ENCODE measurements around the gene LAMA4. TPM values are rescaled to one million over a fixed set of nuclear protein-coding genes. Genes with fewer than 3 reads are reported as not detected.

LAMA4 gene
- total RNA-seq, 1 experiment from 2014 or later, result 58.3 TPM

- POLR2A ChIA-PET (ENCODE audit: unreplicated experiment), result no interaction called here
- H3K36me3 ChIP-seq (ENCODE audit: low read depth), result peaks cover 86% of the 10 kb centered on the region
- H3F3A ChIP-seq (ENCODE audit: insufficient read depth, low read depth), result peaks cover 48% of the 10 kb centered on the region
- H3K27me3 ChIP-seq (ENCODE audit: insufficient read depth, low read depth), result no peaks in the 10 kb centered on the region
- no peak for DNase-seq
- H4K20me1 ChIP-seq (ENCODE audit: insufficient read depth), result no peaks in the 10 kb centered on the region
- no TSS peak for BruUV-seq (replicated peaks)
- peaks cover 91% of the 10 kb centered on the region for H3K4me1 ChIP-seq (replicated peaks; ENCODE audit: insufficient read depth)
- H3K9me3 ChIP-seq (ENCODE audit: insufficient read depth, low read depth), result peaks cover 14% of the 10 kb centered on the region
- H3K4me3 ChIP-seq, result no peak overlapping the region
- intact Hi-C loops (cut with micrococcal nuclease; ENCODE audit: unreplicated experiment), result no loop called here
- H3K27ac ChIP-seq, result peak overlapping the region; percentile 31; the same call in 1 of the 2 replicates
- H2AFZ ChIP-seq, result no peak overlapping the region
- no peaks in the 10 kb centered on the region for H3K9me2 ChIP-seq (ENCODE audit: insufficient read depth)
- H3K79me2 ChIP-seq (ENCODE audit: low read depth), result peaks cover 100% of the 10 kb centered on the region
- TF ChIP-seq EZH2 (IDR thresholded peaks at IDR 0.05; ENCODE audit: low read depth) (no peak), CTCF (conservative IDR thresholded peaks at IDR 0.05) (no peak)
- CTCF ChIA-PET, result no interaction called here
- peak overlapping the region; percentile 33 for H3K4me2 ChIP-seq
Observed at GRCh38 chr6:112247275-112247674, 7.1 kb downstream of the LAMA4 start.

GRCh38 chr6:112245511-112246203 is 8.7 kb downstream of the LAMA4 start:
- intact Hi-C loops (cut with micrococcal nuclease; ENCODE audit: unreplicated experiment), result no loop called here
- no TSS peak for BruUV-seq (replicated peaks)
- ChIA-PET CTCF (no interaction called here), POLR2A (ENCODE audit: unreplicated experiment) (no interaction called here)
- Histone ChIP-seq H3K4me3 (no peak overlapping the region), H3F3A (ENCODE audit: insufficient read depth, low read depth) (peaks cover 43% of the 10 kb centered on the region), H3K27me3 (ENCODE audit: insufficient read depth, low read depth) (no peaks in the 10 kb centered on the region), H3K36me3 (ENCODE audit: low read depth) (peaks cover 86% of the 10 kb centered on the region), H3K4me1 (replicated peaks; ENCODE audit: insufficient read depth) (peaks cover 87% of the 10 kb centered on the region), H3K4me2 (peak overlapping the region; percentile 59), H3K79me2 (ENCODE audit: low read depth) (peaks cover 97% of the 10 kb centered on the region), H3K9me2 (ENCODE audit: insufficient read depth) (no peaks in the 10 kb centered on the region), H2AFZ (no peak overlapping the region), H3K27ac (peak overlapping the region; percentile 55), H3K9me3 (ENCODE audit: insufficient read depth, low read depth) (peaks cover 8% of the 10 kb centered on the region; the same call in 1 of the 2 replicates), H4K20me1 (ENCODE audit: insufficient read depth) (no peaks in the 10 kb centered on the region)
- DNase-seq, result no peak
- no peak for TF ChIP-seq EZH2 (IDR thresholded peaks at IDR 0.05; ENCODE audit: low read depth)
- TF ChIP-seq CTCF (conservative IDR thresholded peaks at IDR 0.05), result no peak

GRCh38 chr6:112243861-112244827 is 10.2 kb downstream of the LAMA4 start:
- H3K79me2 ChIP-seq (ENCODE audit: low read depth), result peaks cover 97% of the 10 kb centered on the region
- no TSS peak for BruUV-seq (replicated peaks)
- peak; percentile 51 to 85 for DNase-seq
- H3K27me3 ChIP-seq (ENCODE audit: insufficient read depth, low read depth), result no peaks in the 10 kb centered on the region
- no peak overlapping the region for H2AFZ ChIP-seq
- peaks cover 86% of the 10 kb centered on the region for H3K36me3 ChIP-seq (ENCODE audit: low read depth)
- H3K4me1 ChIP-seq (replicated peaks; ENCODE audit: insufficient read depth), result peaks cover 73% of the 10 kb centered on the region
- ChIA-PET CTCF (no interaction called here), POLR2A (ENCODE audit: unreplicated experiment) (interaction anchor here (0.6 to 0.7 kb wide), 3 partner anchors 10 to 40 kb away, joined by 3 to 9 read pairs (median 4); partner anchors contain the start of gene LAMA4)
- no peaks in the 10 kb centered on the region for H3K9me2 ChIP-seq (ENCODE audit: insufficient read depth)
- H3K4me2 ChIP-seq, result peak overlapping the region; percentile 59
- H3K9me3 ChIP-seq (ENCODE audit: insufficient read depth, low read depth), result peaks cover 5% of the 10 kb centered on the region; the same call in 1 of the 2 replicates
- peaks cover 43% of the 10 kb centered on the region for H3F3A ChIP-seq (ENCODE audit: insufficient read depth, low read depth)
- peak overlapping the region; percentile 55 for H3K27ac ChIP-seq
- H3K4me3 ChIP-seq, result peak overlapping the region; percentile 19; the same call in 1 of the 2 replicates
- no peaks in the 10 kb centered on the region for H4K20me1 ChIP-seq (ENCODE audit: insufficient read depth)
- no peak for TF ChIP-seq EZH2 (IDR thresholded peaks at IDR 0.05; ENCODE audit: low read depth)
- no peak for TF ChIP-seq CTCF (conservative IDR thresholded peaks at IDR 0.05)
- intact Hi-C loops (cut with micrococcal nuclease; ENCODE audit: unreplicated experiment), result loop anchor here (1.0 kb wide), 1 partner anchor 27 kb away; no protein-coding TSS in a partner anchor

Data from PC-9 (cell line).